K562 (cell line): ENCODE data around the gene PHF20. TPM values are rescaled to one million over a fixed set of nuclear protein-coding genes. Genes with fewer than 3 reads are reported as not detected.

Source experiments
- C11orf30 ChIP-seq: fragments of 450-650 bp; IDR thresholded peaks from 2 replicates; pipeline ENCODE4 v1.6.1; 2016; ENCODE audit warnings: low read depth, mild to moderate bottlenecking
- CCNT2 ChIP-seq: IDR thresholded peaks from 2 replicates; pipeline ENCODE4 v1.6.1; 2011; ENCODE audit warnings: borderline replicate concordance, low read depth, mild to moderate bottlenecking, moderate library complexity, mixed read lengths, low read length; ENCODE audit not compliant: insufficient read length; ENCODE audit errors: extremely low read depth
- ETV1 ChIP-seq: fragments of 450-650 bp; conservative IDR thresholded peaks from 2 replicates; pipeline ENCODE4 v1.6.1; 2016; ENCODE audit warnings: missing genetic modification characterization, control low read depth, low read depth, missing compliant biosample characterization
- EZH2 ChIP-seq: IDR thresholded peaks from 2 replicates; pipeline ENCODE4 v1.6.1; 2012; ENCODE audit warnings: low read depth, mild to moderate bottlenecking, inconsistent platforms, low read length, borderline replicate concordance
- LARP7 ChIP-seq: fragments of 450-650 bp; IDR thresholded peaks from 2 replicates; pipeline ENCODE4 v1.6.1; 2016
- NUFIP1 ChIP-seq: fragments of 450-650 bp; IDR thresholded peaks from 2 replicates; pipeline ENCODE4 v1.6.1; 2018; ENCODE audit not compliant: partially characterized antibody
- PPARD ChIP-seq: fragments of 250-450 bp; sonication (Bioruptor Pico); IDR thresholded peaks from 2 replicates; pipeline ENCODE4 v1.8.0; 2022; ENCODE audit warnings: inconsistent platforms, mild to moderate bottlenecking, moderate library complexity
- PYGO2 ChIP-seq: fragments of 450-650 bp; IDR thresholded peaks from 2 replicates; pipeline ENCODE4 v1.6.1; 2016; ENCODE audit warnings: mild to moderate bottlenecking, missing genetic modification characterization, moderate library complexity, missing compliant biosample characterization
- RBM22 ChIP-seq: fragments of 200-400 bp; formaldehyde crosslinking; IDR thresholded peaks from 2 replicates; pipeline ENCODE4 v1.6.1; 2018; ENCODE audit warnings: low read length, low read depth; ENCODE audit not compliant: poor library complexity, severe bottlenecking
- SIN3B ChIP-seq: fragments of 450-650 bp; IDR thresholded peaks from 2 replicates; pipeline ENCODE4 v1.6.1; 2017; ENCODE audit warnings: low read depth, mild to moderate bottlenecking, moderate library complexity
- ZKSCAN8 ChIP-seq: fragments of 200-800 bp; sonication (Bioruptor generic); IDR thresholded peaks from 2 replicates; pipeline ENCODE4 v1.6.1; 2016; ENCODE audit warnings: missing genetic modification characterization, missing compliant biosample characterization
- ZNF140 ChIP-seq: fragments of 250-450 bp; sonication (Bioruptor Pico); IDR thresholded peaks from 2 replicates; pipeline ENCODE4 v1.8.0; 2021; ENCODE audit warnings: moderate library complexity, mild to moderate bottlenecking, inconsistent platforms
- ZSCAN29 ChIP-seq: fragments of 450-650 bp; IDR thresholded peaks from 2 replicates; pipeline ENCODE4 v1.6.1; 2017
- polyA plus RNA-seq, 8 experiments: library from polyadenylated mRNA; depleted of rRNA in 4 of 8; stranded (reverse) in 5 of 8; unstranded in 3 of 8; fragments of >200 nt; fragmentation: Nextera tagmentation in 2 of 8; fragmentation: Illumina TruSeq in 1 of 8; extraction: Ambion mirVana in 2 of 8; extraction: Trizol in 1 of 8; gene quantifications; 2 replicates each; pipeline versions ENCODE4 v1.2.1 to v1.2.3, GENCODE V29; 2011 to 2014; ENCODE audit warnings: inconsistent platforms in 1 of 8, missing spikeins in 1 of 8
- total RNA-seq, 7 experiments: library from RNA; depleted of rRNA in 6 of 7; stranded (reverse); fragments of >200 nt in 6 of 7; fragmentation: Illumina TruSeq in 2 of 7; extraction: Trizol in 2 of 7; gene quantifications; 2 replicates each; pipeline versions ENCODE4 v1.2.1 to v1.2.3, GENCODE V29; 2011 to 2021; ENCODE audit warnings: low replicate concordance in 1 of 7
- TF ChIP-seq, protein P1 (sequence below): IDR thresholded peaks from 3 replicates; pipeline ENCODE4 v1.6.1; 2011; ENCODE audit warnings: borderline replicate concordance, mild to moderate bottlenecking, moderate library complexity; ENCODE audit not compliant: insufficient read length; ENCODE audit errors: extremely low read depth
- TF ChIP-seq, protein P2 (sequence below), 3 experiments: IDR thresholded peaks in 2 of 3; conservative IDR thresholded peaks in 1 of 3; 2 replicates each; pipeline ENCODE4 v1.5.1; 2011 to 2012; ENCODE audit warnings: low read length in 3 of 3, mild to moderate bottlenecking in 3 of 3, control low read depth in 2 of 3, improper control_type of control experiment in 1 of 3, inconsistent platforms in 1 of 3, low read depth in 1 of 3, mixed read lengths in 1 of 3, moderate library complexity in 1 of 3; ENCODE audit not compliant: insufficient read depth in 2 of 3
- TF ChIP-seq, protein P3 (sequence below): fragments of 450-650 bp; formaldehyde crosslinking; IDR thresholded peaks from 2 replicates; pipeline ENCODE4 v1.4.0; 2022; ENCODE audit warnings: mild to moderate bottlenecking, moderate library complexity
- TF ChIP-seq, protein P4 (sequence below): fragments of 450-650 bp; formaldehyde crosslinking; IDR thresholded peaks from 2 replicates; pipeline ENCODE4 v1.4.0; 2020; ENCODE audit warnings: mild to moderate bottlenecking, moderate library complexity
- TF ChIP-seq, protein P5 (sequence below): fragments of 250-450 bp; sonication (Bioruptor Pico); IDR thresholded peaks from 2 replicates; pipeline ENCODE4 v1.4.0; 2020; ENCODE audit warnings: mild to moderate bottlenecking

PHF20 gene
- total and polyA plus RNA-seq, 9 of the 15 experiments (the other 6 are each of a cell fraction or from before 2014, with no cell fraction given), result 49.9 to 196 (median 70.7) TPM

DNA sequence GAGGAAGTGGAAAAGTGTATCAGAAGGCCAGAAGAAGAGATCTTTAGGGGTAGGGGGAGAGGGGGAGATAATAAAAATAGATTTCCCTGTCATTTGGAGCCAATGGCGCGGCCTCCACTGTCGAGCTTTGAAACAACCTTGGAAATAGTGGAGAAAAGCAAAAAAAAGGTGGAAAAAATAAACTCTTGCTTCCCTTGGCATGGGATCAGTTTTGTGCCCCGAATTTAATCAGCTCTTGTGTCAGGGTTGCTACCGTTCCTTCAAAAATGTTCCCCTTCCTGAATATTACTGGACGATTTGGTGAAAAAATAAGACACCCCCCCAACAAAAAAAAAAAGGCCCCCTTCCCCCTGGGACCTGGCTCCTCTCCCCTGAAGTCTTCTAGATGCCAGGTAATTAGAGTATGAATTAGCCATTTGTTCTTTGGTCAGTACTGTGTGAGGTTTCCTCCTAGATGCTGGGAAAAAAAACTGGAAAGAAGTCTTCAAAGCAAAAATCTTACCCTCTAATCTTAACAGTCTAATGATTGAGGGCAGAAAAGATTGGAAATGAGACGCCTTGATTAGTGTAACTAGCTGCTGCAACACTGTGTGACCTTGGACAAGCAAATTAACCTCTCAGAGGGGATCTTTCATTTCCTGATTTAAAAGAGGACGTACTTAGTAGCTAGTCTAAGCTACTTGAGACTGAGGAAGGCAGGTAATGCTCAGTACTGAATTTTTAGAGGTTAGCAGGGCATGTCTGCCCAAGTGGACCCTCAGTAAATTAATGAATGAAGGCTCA, 28.9 kb upstream of the PHF20 start (continued):
- TF ChIP-seq, protein P1, sequence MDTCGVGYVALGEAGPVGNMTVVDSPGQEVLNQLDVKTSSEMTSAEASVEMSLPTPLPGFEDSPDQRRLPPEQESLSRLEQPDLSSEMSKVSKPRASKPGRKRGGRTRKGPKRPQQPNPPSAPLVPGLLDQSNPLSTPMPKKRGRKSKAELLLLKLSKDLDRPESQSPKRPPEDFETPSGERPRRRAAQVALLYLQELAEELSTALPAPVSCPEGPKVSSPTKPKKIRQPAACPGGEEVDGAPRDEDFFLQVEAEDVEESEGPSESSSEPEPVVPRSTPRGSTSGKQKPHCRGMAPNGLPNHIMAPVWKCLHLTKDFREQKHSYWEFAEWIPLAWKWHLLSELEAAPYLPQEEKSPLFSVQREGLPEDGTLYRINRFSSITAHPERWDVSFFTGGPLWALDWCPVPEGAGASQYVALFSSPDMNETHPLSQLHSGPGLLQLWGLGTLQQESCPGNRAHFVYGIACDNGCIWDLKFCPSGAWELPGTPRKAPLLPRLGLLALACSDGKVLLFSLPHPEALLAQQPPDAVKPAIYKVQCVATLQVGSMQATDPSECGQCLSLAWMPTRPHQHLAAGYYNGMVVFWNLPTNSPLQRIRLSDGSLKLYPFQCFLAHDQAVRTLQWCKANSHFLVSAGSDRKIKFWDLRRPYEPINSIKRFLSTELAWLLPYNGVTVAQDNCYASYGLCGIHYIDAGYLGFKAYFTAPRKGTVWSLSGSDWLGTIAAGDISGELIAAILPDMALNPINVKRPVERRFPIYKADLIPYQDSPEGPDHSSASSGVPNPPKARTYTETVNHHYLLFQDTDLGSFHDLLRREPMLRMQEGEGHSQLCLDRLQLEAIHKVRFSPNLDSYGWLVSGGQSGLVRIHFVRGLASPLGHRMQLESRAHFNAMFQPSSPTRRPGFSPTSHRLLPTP, result no peak
- TF ChIP-seq, protein P2, sequence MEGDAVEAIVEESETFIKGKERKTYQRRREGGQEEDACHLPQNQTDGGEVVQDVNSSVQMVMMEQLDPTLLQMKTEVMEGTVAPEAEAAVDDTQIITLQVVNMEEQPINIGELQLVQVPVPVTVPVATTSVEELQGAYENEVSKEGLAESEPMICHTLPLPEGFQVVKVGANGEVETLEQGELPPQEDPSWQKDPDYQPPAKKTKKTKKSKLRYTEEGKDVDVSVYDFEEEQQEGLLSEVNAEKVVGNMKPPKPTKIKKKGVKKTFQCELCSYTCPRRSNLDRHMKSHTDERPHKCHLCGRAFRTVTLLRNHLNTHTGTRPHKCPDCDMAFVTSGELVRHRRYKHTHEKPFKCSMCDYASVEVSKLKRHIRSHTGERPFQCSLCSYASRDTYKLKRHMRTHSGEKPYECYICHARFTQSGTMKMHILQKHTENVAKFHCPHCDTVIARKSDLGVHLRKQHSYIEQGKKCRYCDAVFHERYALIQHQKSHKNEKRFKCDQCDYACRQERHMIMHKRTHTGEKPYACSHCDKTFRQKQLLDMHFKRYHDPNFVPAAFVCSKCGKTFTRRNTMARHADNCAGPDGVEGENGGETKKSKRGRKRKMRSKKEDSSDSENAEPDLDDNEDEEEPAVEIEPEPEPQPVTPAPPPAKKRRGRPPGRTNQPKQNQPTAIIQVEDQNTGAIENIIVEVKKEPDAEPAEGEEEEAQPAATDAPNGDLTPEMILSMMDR (IDR thresholded peaks at IDR 0.05 in 2 of 3, conservative IDR thresholded peaks at IDR 0.05 in 1 of 3; ENCODE audit: insufficient read depth in 2 of 3, low read depth in 1 of 3, low read length in 3 of 3), result 0 out of 6 replicates have a peak, but pooled peaks of 2 of the 3 experiments have one; percentile 1 to 3
- TF ChIP-seq ZNF140, result no peak
- TF ChIP-seq ETV1, result no peak
- no peak for TF ChIP-seq EZH2
- TF ChIP-seq, protein P3, sequence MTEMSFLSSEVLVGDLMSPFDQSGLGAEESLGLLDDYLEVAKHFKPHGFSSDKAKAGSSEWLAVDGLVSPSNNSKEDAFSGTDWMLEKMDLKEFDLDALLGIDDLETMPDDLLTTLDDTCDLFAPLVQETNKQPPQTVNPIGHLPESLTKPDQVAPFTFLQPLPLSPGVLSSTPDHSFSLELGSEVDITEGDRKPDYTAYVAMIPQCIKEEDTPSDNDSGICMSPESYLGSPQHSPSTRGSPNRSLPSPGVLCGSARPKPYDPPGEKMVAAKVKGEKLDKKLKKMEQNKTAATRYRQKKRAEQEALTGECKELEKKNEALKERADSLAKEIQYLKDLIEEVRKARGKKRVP (CRISPR knock-in tag), result no peak
- no peak for TF ChIP-seq SIN3B
- no peak for TF ChIP-seq NUFIP1
- no peak for TF ChIP-seq RBM22
- TF ChIP-seq LARP7, result 0 out of 2 replicates have a peak, but pooled peaks have one; percentile 38
- TF ChIP-seq, protein P4, sequence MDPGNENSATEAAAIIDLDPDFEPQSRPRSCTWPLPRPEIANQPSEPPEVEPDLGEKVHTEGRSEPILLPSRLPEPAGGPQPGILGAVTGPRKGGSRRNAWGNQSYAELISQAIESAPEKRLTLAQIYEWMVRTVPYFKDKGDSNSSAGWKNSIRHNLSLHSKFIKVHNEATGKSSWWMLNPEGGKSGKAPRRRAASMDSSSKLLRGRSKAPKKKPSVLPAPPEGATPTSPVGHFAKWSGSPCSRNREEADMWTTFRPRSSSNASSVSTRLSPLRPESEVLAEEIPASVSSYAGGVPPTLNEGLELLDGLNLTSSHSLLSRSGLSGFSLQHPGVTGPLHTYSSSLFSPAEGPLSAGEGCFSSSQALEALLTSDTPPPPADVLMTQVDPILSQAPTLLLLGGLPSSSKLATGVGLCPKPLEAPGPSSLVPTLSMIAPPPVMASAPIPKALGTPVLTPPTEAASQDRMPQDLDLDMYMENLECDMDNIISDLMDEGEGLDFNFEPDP (CRISPR knock-in tag), result no peak
- no peak for TF ChIP-seq PPARD (CRISPR knock-in tag)
- TF ChIP-seq ZKSCAN8 (CRISPR knock-in tag), result no peak
- TF ChIP-seq, protein P5, sequence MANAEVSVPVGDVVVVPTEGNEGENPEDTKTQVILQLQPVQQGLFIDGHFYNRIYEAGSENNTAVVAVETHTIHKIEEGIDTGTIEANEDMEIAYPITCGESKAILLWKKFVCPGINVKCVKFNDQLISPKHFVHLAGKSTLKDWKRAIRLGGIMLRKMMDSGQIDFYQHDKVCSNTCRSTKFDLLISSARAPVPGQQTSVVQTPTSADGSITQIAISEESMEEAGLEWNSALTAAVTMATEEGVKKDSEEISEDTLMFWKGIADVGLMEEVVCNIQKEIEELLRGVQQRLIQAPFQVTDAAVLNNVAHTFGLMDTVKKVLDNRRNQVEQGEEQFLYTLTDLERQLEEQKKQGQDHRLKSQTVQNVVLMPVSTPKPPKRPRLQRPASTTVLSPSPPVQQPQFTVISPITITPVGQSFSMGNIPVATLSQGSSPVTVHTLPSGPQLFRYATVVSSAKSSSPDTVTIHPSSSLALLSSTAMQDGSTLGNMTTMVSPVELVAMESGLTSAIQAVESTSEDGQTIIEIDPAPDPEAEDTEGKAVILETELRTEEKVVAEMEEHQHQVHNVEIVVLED (CRISPR knock-in tag), result no peak
- no peak for TF ChIP-seq ZSCAN29
- TF ChIP-seq C11orf30, result no peak
- TF ChIP-seq CCNT2, result no peak
- no peak for TF ChIP-seq PYGO2 (tag)
